ENCODE data around the gene INO80C.

DNA sequence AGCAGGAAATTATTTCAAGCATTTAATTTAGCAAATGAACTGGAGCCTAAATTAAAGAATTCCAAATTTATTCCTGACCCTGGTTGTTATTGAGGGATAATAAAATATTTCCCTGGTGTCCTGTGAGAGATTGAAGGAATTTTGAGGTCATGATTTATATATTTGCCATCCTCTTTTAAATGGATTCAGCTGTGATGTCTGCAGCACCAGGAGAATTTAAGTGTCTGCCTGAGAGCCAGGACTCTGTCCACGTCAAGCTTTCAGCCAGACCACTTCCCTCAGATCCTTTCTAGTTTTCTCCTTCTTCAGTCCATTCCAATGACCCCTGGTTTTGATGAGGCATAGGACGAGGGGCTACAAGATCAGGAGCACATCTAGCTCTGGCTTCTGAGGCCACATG, 59.9 kb downstream of the INO80C start:
- no peak for TF ChIP-seq POLR2A (IDR thresholded peaks at IDR 0.05)
- TF ChIP-seq, protein P1, sequence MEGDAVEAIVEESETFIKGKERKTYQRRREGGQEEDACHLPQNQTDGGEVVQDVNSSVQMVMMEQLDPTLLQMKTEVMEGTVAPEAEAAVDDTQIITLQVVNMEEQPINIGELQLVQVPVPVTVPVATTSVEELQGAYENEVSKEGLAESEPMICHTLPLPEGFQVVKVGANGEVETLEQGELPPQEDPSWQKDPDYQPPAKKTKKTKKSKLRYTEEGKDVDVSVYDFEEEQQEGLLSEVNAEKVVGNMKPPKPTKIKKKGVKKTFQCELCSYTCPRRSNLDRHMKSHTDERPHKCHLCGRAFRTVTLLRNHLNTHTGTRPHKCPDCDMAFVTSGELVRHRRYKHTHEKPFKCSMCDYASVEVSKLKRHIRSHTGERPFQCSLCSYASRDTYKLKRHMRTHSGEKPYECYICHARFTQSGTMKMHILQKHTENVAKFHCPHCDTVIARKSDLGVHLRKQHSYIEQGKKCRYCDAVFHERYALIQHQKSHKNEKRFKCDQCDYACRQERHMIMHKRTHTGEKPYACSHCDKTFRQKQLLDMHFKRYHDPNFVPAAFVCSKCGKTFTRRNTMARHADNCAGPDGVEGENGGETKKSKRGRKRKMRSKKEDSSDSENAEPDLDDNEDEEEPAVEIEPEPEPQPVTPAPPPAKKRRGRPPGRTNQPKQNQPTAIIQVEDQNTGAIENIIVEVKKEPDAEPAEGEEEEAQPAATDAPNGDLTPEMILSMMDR (IDR thresholded peaks at IDR 0.05 in 4 of 5, conservative IDR thresholded peaks at IDR 0.05 in 1 of 5), result no peak

Measured in gastrocnemius medialis (tissue), 4 donors.